Right lobe of liver (tissue), 6 donors: Measurements from ENCODE around the gene TMEM140. TPM values are rescaled to one million over a fixed set of nuclear protein-coding genes. Genes with fewer than 3 reads are reported as not detected.

Experiments used
- ATAC-seq, 4 donors: fragments of 200-7000 bp; cut with Tn5 transposase; one replicate each; pipeline ENCODE4 v1.9.1; 2020; ENCODE audit warnings: mild to moderate bottlenecking in 4 of 4, moderate library complexity in 4 of 4
- DNase-seq, 3 donors: peaks; one replicate each; pipeline ENCODE4 v3.0.0-alpha.2; 2020
- H3K27ac ChIP-seq, 3 donors: fragments of 200-600 bp; one replicate each; pipeline ENCODE4 v1.8.0; 2022
- H3K27me3 ChIP-seq, 2 donors: fragments of 200-600 bp; one replicate each; pipeline ENCODE4 v1.8.0; 2022
- H3K36me3 ChIP-seq, 4 donors: fragments of 200-600 bp; sonication (generic) in 1 of 4; one replicate each; pipeline versions ENCODE4 v1.5.1 to v1.8.0; 2017 to 2022; ENCODE audit warnings: control low read depth in 1 of 4
- H3K4me1 ChIP-seq, 4 donors: fragments of 200-600 bp; sonication (generic) in 1 of 4; one replicate each; pipeline versions ENCODE4 v1.5.1 to v1.8.0; 2017 to 2022; ENCODE audit warnings: control low read depth in 1 of 4
- H3K4me3 ChIP-seq, 3 donors: fragments of 200-600 bp; one replicate each; pipeline ENCODE4 v1.8.0; 2022
- H3K9me3 ChIP-seq, 4 donors: fragments of 200-600 bp; sonication (generic) in 1 of 4; one replicate each; pipeline versions ENCODE4 v1.5.1 to v1.8.0; 2017 to 2022; ENCODE audit warnings: control low read depth in 1 of 4
- CTCF ChIP-seq, 4 donors: fragments of 200-600 bp in 3 of 4; fragments of 450-650 bp in 1 of 4; IDR thresholded peaks; one replicate each; pipeline versions ENCODE4 v1.5.1 to v1.8.0; 2016 to 2022; ENCODE audit warnings: antibody characterized with exemption in 4 of 4, mild to moderate bottlenecking in 2 of 4
- POLR2A ChIP-seq: fragments of 450-650 bp; IDR thresholded peaks from one replicate; pipeline ENCODE4 v1.6.1; 2017; ENCODE audit warnings: antibody characterized with exemption, mild to moderate bottlenecking
- WGBS: methylation state at CpG from one replicate; pipeline ENCODE4 v1.1.6; 2018; ENCODE audit warnings: low coverage, low lambda C conversion rate; ENCODE audit not compliant: insufficient coverage; ENCODE audit errors: missing lambda C conversion rate; 5-methylcytosine and 5-hydroxymethylcytosine counted together
- intact Hi-C, 2 donors: fragments of 100-400 bp; cut with DNase I; formaldehyde crosslinking; loops; one replicate each; pipeline versions ENCODE4 v1.11.2 to v1.14.1; 2022
- total RNA-seq, 6 experiments: library from RNA; depleted of rRNA in 2 of 6; stranded (reverse); fragments of >200 nt in 2 of 6; fragmentation: NEBNext Ultra II Directional in 3 of 6; extraction: Animal tissue kit (Norgen Biotek cat#: 25700) in 3 of 6; gene quantifications; one replicate each; pipeline versions ENCODE4 v1.1.0 to v1.2.4, GENCODE V29; 2016 to 2023
- donor health status: DM: no; HTN: yes; CAD: no.
- donor health status: DM: no; HTN: no; CAD: no.
- donor health status: DM: no; HTN: no; CAD: no.
- donor health status: DM: no; HTN: yes; CAD: no.
- donor health status: DM: no; HTN: yes; CAD: no.

Gene TMEM140
- total RNA-seq, 6 experiments from 2014 or later = 31.2 to 58.9 (median 37.4) TPM

GRCh38 chr7:135147341-135147898 is 452 bp upstream of the TMEM140 start:
- 2% methylated on average over 6 of the region's 6 CpGs for WGBS
- peak in 1 of 3 donors; percentile 51 for DNase-seq
- Histone ChIP-seq H3K27ac (peak overlapping the region; percentile 94 to 99 (median 98)), H3K36me3 (peaks cover 0 to 2% (median 0%) of the 10 kb centered on the region in 4 donors), H3K9me3 (no peaks in the 10 kb centered on the region), H3K27me3 (no peaks in the 10 kb centered on the region), H3K4me1 (peaks cover 0 to 33% (median 4%) of the 10 kb centered on the region in 4 donors), H3K4me3 (peak overlapping the region; percentile 52 to 62 (median 55))
- intact Hi-C loops = no loop called here
- no peak for TF ChIP-seq CTCF (IDR thresholded peaks at IDR 0.05)
- no peak for TF ChIP-seq POLR2A
- peak; percentile 18 to 34 (median 24) for ATAC-seq

GRCh38 chr7:135150072-135150782 is 2.4 kb downstream of the TMEM140 start:
- no peak for TF ChIP-seq CTCF (IDR thresholded peaks at IDR 0.05)
- TF ChIP-seq POLR2A = peak; percentile 66
- Histone ChIP-seq H3K27me3 (no peaks in the 10 kb centered on the region), H3K4me1 (peaks cover 0 to 46% (median 4%) of the 10 kb centered on the region in 4 donors), H3K27ac (peak overlapping the region; percentile 94 to 99 (median 98)), H3K36me3 (peaks cover 0 to 2% (median 0%) of the 10 kb centered on the region in 4 donors), H3K9me3 (no peaks in the 10 kb centered on the region), H3K4me3 (peak overlapping the region; percentile 52 to 62 (median 55))
- intact Hi-C loops = no loop called here
- ATAC-seq (peak; percentile 19 to 41 (median 32)), DNase-seq (peak; percentile 65 to 89 (median 77))
- WGBS = 16% methylated on average over 7 of the region's 8 CpGs

- TF ChIP-seq POLR2A (no peak), CTCF (IDR thresholded peaks at IDR 0.05) (no peak)
- H3K36me3 ChIP-seq = peaks cover 0 to 2% (median 0%) of the 10 kb centered on the region in 4 donors
- DNase-seq (no peak), ATAC-seq (no peak)
- H3K27me3 ChIP-seq = no peaks in the 10 kb centered on the region
- peak overlapping the region; percentile 94 to 99 (median 98) for H3K27ac ChIP-seq
- no peaks in the 10 kb centered on the region for H3K9me3 ChIP-seq
- peak overlapping the region in 2 of 3 donors; percentile 55 to 62 for H3K4me3 ChIP-seq
- intact Hi-C loops = no loop called here
- WGBS = 62% methylated on average over 2 of the region's 2 CpGs
- H3K4me1 ChIP-seq = peaks cover 0 to 38% (median 2%) of the 10 kb centered on the region in 4 donors
Observed at GRCh38 chr7:135151132-135151531, 3.3 kb downstream of the TMEM140 start.

- ATAC-seq (peak in 3 of 4 donors; percentile 2 to 4 (median 3)), DNase-seq (peak in 1 of 3 donors; percentile 52)
- H3K9me3 ChIP-seq = no peaks in the 10 kb centered on the region
- TF ChIP-seq CTCF (IDR thresholded peaks at IDR 0.05) = no peak
- TF ChIP-seq POLR2A = peak; percentile 20
- intact Hi-C loops = no loop called here
- H3K27me3 ChIP-seq = no peaks in the 10 kb centered on the region
- peaks cover 0 to 34% (median 2%) of the 10 kb centered on the region in 4 donors for H3K4me1 ChIP-seq
- 46% methylated on average over 6 of the region's 6 CpGs for WGBS
- peaks cover 0 to 2% (median 0%) of the 10 kb centered on the region in 4 donors for H3K36me3 ChIP-seq
- H3K27ac ChIP-seq = peak overlapping the region; percentile 94 to 99 (median 98)
- no peak overlapping the region for H3K4me3 ChIP-seq
Observed at GRCh38 chr7:135151533-135151932, 3.7 kb downstream of the TMEM140 start.
